DOHH2 (cell line): ENCODE data around the gene RNASE12.

ENCODE experiments used
- H3F3A ChIP-seq: fragments of 200-600 bp; sonication (generic), shearing (Covaris generic); 2 replicates; pipeline ENCODE4 v1.6.0; 2016; ENCODE audit warnings: antibody characterized with exemption, mild to moderate bottlenecking; ENCODE audit not compliant: control insufficient read depth, insufficient read depth
- H3K27ac ChIP-seq: fragments of 200-600 bp; sonication (generic); 2 replicates; pipeline ENCODE4 v1.5.1; 2014; ENCODE audit warnings: low read depth, mild to moderate bottlenecking, low read length, moderate library complexity
- H3K27me3 ChIP-seq: fragments of 200-600 bp; sonication (generic); 2 replicates; pipeline ENCODE4 v1.6.1; 2014; ENCODE audit warnings: mild to moderate bottlenecking, low read length, mixed read lengths; ENCODE audit not compliant: control insufficient read depth
- H3K36me3 ChIP-seq: fragments of 200-600 bp; sonication (generic); 2 replicates; pipeline ENCODE4 v1.6.1; 2014; ENCODE audit warnings: mild to moderate bottlenecking, low read length, moderate library complexity, mixed read lengths; ENCODE audit not compliant: control insufficient read depth
- H3K4me1 ChIP-seq: fragments of 200-600 bp; sonication (generic); 2 replicates; pipeline ENCODE4 v1.6.1; 2014; ENCODE audit warnings: mild to moderate bottlenecking, low read length, mixed read lengths; ENCODE audit not compliant: control insufficient read depth
- H3K4me2 ChIP-seq: fragments of 200-600 bp; sonication (generic); 2 replicates; pipeline ENCODE4 v1.6.0; 2014; ENCODE audit warnings: mild to moderate bottlenecking, low read length, moderate library complexity
- H3K4me3 ChIP-seq: fragments of 200-600 bp; sonication (generic); 2 replicates; pipeline ENCODE4 v1.5.1; 2014; ENCODE audit warnings: mild to moderate bottlenecking, low read length, mixed read lengths
- H3K79me2 ChIP-seq: fragments of 200-600 bp; sonication (generic); 2 replicates; pipeline ENCODE4 v1.6.1; 2014; ENCODE audit warnings: mild to moderate bottlenecking, low read length, mixed read lengths; ENCODE audit not compliant: control insufficient read depth
- H3K9me2 ChIP-seq: fragments of 200-600 bp; sonication (generic); replicated peaks from 2 replicates; pipeline ENCODE4 v1.6.1; 2014; ENCODE audit warnings: mild to moderate bottlenecking, low read length, mixed read lengths; ENCODE audit not compliant: control insufficient read depth
- H3K9me3 ChIP-seq: fragments of 200-600 bp; sonication (generic); 2 replicates; pipeline ENCODE4 v1.6.1; 2014; ENCODE audit warnings: antibody characterized with exemption, low read length, mixed read lengths; ENCODE audit not compliant: control insufficient read depth, insufficient read depth
- H4K20me1 ChIP-seq: fragments of 200-600 bp; sonication (generic); 2 replicates; pipeline ENCODE4 v1.6.0; 2014; ENCODE audit warnings: low read depth, mild to moderate bottlenecking, antibody characterized with exemption, low read length, moderate library complexity; ENCODE audit not compliant: control insufficient read depth, insufficient read depth
- EZH2phosphoT487 ChIP-seq: fragments of 200-600 bp; sonication (generic); IDR thresholded peaks from 2 replicates; pipeline ENCODE4 v1.6.1; 2017; ENCODE audit warnings: borderline replicate concordance, mild to moderate bottlenecking, antibody characterized with exemption, low read length, moderate library complexity, mixed read lengths
- TF ChIP-seq, protein P1 (sequence below): fragments of 200-600 bp; sonication (generic); IDR thresholded peaks from one replicate; pipeline ENCODE4 v1.5.1; 2014; ENCODE audit warnings: antibody characterized with exemption, mild to moderate bottlenecking, low read depth, low read length; ENCODE audit not compliant: poor library complexity, severe bottlenecking

The RNASE12 gene

DNA sequence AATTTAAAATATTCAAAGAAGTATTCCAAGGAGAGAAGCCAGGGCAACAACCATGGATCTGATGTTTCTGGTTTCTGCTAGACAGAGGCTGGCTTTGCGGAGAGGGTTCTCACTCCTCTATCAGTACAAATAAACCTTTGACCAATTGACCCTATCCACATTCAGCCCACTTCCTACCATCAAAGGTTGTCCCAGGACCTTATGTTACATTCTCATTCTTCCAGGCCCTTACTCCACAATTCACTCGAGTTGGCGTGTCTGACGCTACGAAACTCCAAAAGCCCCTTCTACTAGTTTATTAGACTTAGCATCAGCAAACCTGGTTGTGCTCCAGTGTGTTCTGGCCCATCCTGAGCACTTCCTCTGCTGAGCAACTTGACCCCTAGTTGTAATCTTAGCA is 24.8 kb upstream of the RNASE12 start:
- no peak for TF ChIP-seq EZH2phosphoT487
- TF ChIP-seq, protein P1, sequence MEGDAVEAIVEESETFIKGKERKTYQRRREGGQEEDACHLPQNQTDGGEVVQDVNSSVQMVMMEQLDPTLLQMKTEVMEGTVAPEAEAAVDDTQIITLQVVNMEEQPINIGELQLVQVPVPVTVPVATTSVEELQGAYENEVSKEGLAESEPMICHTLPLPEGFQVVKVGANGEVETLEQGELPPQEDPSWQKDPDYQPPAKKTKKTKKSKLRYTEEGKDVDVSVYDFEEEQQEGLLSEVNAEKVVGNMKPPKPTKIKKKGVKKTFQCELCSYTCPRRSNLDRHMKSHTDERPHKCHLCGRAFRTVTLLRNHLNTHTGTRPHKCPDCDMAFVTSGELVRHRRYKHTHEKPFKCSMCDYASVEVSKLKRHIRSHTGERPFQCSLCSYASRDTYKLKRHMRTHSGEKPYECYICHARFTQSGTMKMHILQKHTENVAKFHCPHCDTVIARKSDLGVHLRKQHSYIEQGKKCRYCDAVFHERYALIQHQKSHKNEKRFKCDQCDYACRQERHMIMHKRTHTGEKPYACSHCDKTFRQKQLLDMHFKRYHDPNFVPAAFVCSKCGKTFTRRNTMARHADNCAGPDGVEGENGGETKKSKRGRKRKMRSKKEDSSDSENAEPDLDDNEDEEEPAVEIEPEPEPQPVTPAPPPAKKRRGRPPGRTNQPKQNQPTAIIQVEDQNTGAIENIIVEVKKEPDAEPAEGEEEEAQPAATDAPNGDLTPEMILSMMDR = no peak
- no peak overlapping the region for H3K27ac ChIP-seq

DNA sequence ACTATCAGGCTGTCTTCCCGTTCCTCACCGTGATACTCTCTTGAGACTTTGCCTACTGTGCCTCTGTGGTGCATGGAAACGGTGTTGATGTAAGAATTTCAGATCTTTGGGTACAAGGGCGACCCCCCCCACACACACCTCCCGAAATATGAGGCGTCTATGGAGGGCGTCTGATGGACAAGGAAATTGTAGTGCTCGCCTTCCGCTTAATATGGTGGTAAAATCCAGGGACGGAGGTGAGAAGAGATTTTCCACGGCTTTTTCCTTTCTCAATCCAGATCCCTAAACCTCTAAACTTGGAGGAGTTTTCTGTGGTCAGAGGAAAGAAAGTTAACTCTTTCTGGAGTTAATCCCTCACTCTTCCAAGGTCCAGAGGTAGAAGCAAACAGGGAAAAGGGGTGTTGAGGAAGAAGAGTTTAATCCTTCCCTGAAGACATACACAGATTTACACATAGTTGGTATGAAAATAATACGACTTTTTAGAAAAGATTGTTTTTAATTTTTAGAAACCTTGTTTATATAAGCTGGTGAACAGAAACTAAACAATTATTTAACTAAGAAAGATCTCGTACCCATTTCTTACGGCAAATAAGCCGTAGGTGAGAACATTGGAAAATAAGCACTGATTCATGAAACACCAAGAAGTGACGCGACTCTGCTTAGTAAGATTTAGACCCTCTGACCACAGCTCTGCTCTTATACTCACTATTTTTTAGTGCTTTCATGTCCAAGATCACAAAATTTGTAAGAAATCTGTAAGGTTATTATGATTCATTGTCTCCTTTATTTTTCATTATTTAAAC is 23.1 kb upstream of the RNASE12 start:
- Histone ChIP-seq H3K9me2 (no peaks in the 10 kb centered on the region), H3K4me2 (peak overlapping the region; percentile 89), H3K36me3 (no peaks in the 10 kb centered on the region), H3K4me3 (peak overlapping the region; percentile 77), H3K79me2 (no peaks in the 10 kb centered on the region), H3K27ac (no peak overlapping the region), H3F3A (peaks cover 19% of the 10 kb centered on the region), H3K27me3 (peaks cover 26% of the 10 kb centered on the region), H3K9me3 (no peaks in the 10 kb centered on the region), H4K20me1 (0 out of 2 replicates have a peak, but pooled peaks cover 4% of the 10 kb centered on the region), H3K4me1 (peaks cover 53% of the 10 kb centered on the region)
- no peak for TF ChIP-seq EZH2phosphoT487
- TF ChIP-seq, protein P1 = no peak

More for the DNA sequence above, 24.8 kb upstream of the RNASE12 start:
- Histone ChIP-seq H3F3A (peaks cover 19% of the 10 kb centered on the region), H3K9me2 (no peaks in the 10 kb centered on the region), H4K20me1 (0 out of 2 replicates have a peak, but pooled peaks cover 4% of the 10 kb centered on the region), H3K36me3 (no peaks in the 10 kb centered on the region), H3K9me3 (no peaks in the 10 kb centered on the region), H3K27me3 (peaks cover 18% of the 10 kb centered on the region), H3K79me2 (no peaks in the 10 kb centered on the region), H3K4me2 (no peak overlapping the region), H3K4me1 (peaks cover 42% of the 10 kb centered on the region), H3K4me3 (no peak overlapping the region)

DNA sequence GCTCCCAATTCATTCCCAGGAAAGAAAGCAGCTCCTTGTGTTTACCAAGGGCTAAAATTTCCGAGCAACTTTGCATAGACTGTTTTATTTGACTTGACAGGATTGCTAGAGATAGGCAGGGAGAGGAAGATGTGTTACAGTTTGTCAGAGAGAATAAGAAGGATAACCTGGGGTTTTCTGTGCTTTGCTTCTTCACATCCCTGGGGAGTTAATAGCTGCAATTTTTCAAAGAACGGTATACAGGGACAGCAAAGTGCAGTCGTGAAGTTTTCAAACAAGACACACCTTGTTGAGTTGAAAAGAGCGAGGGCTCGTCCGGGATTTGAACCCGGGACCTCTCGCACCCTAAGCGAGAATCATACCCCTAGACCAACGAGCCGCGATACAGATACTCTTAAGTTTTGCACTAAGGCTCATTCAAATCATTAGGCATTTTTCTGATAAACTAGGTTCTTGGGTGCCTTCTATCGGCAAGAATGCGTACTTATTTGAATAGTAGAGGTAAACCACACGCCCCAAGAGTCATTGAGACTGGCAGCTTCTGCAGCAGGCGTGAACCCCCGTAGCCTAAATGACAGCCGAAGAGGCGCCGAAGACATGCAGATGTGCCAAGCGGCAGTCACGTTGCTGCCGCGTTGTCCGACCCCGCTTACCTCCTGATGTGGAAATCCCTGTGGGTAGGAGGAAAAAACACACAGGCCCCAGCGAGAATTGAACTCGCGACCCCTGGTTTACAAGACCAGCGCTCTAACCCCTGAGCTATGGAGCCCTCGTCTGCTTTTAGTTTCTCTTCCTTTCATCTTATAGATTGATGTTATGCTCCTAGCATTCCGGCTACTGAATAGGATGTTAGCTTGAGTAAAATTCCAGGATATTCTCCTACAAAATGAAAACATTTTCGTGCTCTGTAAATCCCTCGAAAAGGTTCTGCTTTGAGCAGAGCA is 22.2 kb upstream of the RNASE12 start:
- Histone ChIP-seq H3K4me1 (peaks cover 60% of the 10 kb centered on the region), H4K20me1 (0 out of 2 replicates have a peak, but pooled peaks cover 4% of the 10 kb centered on the region)

More for the DNA sequence above, 22.2 kb upstream of the RNASE12 start:
- peak overlapping the region; percentile 26; the same call in 1 of the 2 replicates for H3K27ac ChIP-seq
- H3K9me3 ChIP-seq = no peaks in the 10 kb centered on the region
- peaks cover 22% of the 10 kb centered on the region for H3K27me3 ChIP-seq
- peak overlapping the region; percentile 89 for H3K4me2 ChIP-seq
- H3K36me3 ChIP-seq = no peaks in the 10 kb centered on the region
- H3K4me3 ChIP-seq = peak overlapping the region; percentile 77
- H3F3A ChIP-seq = peaks cover 19% of the 10 kb centered on the region
- no peaks in the 10 kb centered on the region for H3K79me2 ChIP-seq
- H3K9me2 ChIP-seq = no peaks in the 10 kb centered on the region
- TF ChIP-seq, protein P1 = peak; percentile 78
- TF ChIP-seq EZH2phosphoT487 = 0 out of 2 replicates have a peak, but pooled peaks have one; percentile 47
